BLaER1 treated with 17β-estradiol and CSF1 and Interleukin-3, amounts not matched to agents 10 nM and 100 nM (cell line): Measurements from ENCODE around the gene NUDT11.

Experiments used
- H3K27ac ChIP-seq, 11 experiments: shearing (Covaris generic); formaldehyde crosslinking; 2 replicates each; pipeline ENCODE4 v1.8.1; 2022
- H3K27me3 ChIP-seq, 11 experiments: shearing (Covaris generic); formaldehyde crosslinking; 2 replicates each; pipeline ENCODE4 v1.8.1; 2022
- H3K36me3 ChIP-seq, 11 experiments: shearing (Covaris generic); formaldehyde crosslinking; 2 replicates each; pipeline ENCODE4 v1.8.1; 2022
- H3K4me1 ChIP-seq, 10 experiments: shearing (Covaris generic); formaldehyde crosslinking; 2 replicates each; pipeline ENCODE4 v1.8.1; 2022
- H3K4me2 ChIP-seq, 11 experiments: shearing (Covaris generic); formaldehyde crosslinking; 2 replicates each; pipeline ENCODE4 v1.8.1; 2022
- H3K4me3 ChIP-seq, 10 experiments: shearing (Covaris generic); formaldehyde crosslinking; 2 replicates each; pipeline ENCODE4 v1.8.1; 2022
- H3K9ac ChIP-seq, 11 experiments: shearing (Covaris generic); formaldehyde crosslinking; 2 replicates each; pipeline ENCODE4 v1.8.1; 2022
- H3K9me3 ChIP-seq, 11 experiments: shearing (Covaris generic); formaldehyde crosslinking; replicated peaks in 1 of 11; 2 replicates each; pipeline ENCODE4 v1.8.1; 2022
- H4K20me1 ChIP-seq, 11 experiments: shearing (Covaris generic); formaldehyde crosslinking; 2 replicates each; pipeline ENCODE4 v1.8.1; 2022
- Cebpa-rat ChIP-seq, 11 experiments: shearing (Covaris generic); IDR thresholded peaks; 2 replicates each; pipeline ENCODE4 v1.8.1; 2022

The NUDT11 gene

GRCh38 chrX:51476930-51477329 lies 19.5 kb downstream of the NUDT11 start:
- H3K9ac ChIP-seq = no peak overlapping the region
- no peaks in the 10 kb centered on the region for H3K4me1 ChIP-seq
- no peak overlapping the region for H3K4me3 ChIP-seq
- no peaks in the 10 kb centered on the region for H3K36me3 ChIP-seq
- no peak for TF ChIP-seq Cebpa-rat (IDR thresholded peaks at IDR 0.05)
- H3K4me2 ChIP-seq = no peak overlapping the region
- peaks cover 14 to 40% (median 25%) of the 10 kb centered on the region in 11 experiments for H3K9me3 ChIP-seq
- H3K27me3 ChIP-seq = peaks cover 88 to 100% (median 98%) of the 10 kb centered on the region in 11 experiments
- no peaks in the 10 kb centered on the region for H4K20me1 ChIP-seq
- no peak overlapping the region for H3K27ac ChIP-seq

- Histone ChIP-seq H3K4me2 (no peak overlapping the region), H3K27me3 (peaks cover 63 to 76% (median 69%) of the 10 kb centered on the region in 11 experiments)
- no peak for TF ChIP-seq Cebpa-rat (IDR thresholded peaks at IDR 0.05)
Measured at GRCh38 chrX:51463322-51463721, 33.1 kb downstream of the NUDT11 start.

GRCh38 chrX:51461053-51462044 lies 35.0 kb downstream of the NUDT11 start:
- Histone ChIP-seq H3K4me2 (no peak overlapping the region), H4K20me1 (peaks cover 0 to 8% (median 0%) of the 10 kb centered on the region in 11 experiments; a peak in 5 of 22 replicates), H3K9ac (no peak overlapping the region), H3K36me3 (no peaks in the 10 kb centered on the region), H3K4me1 (no peaks in the 10 kb centered on the region), H3K9me3 (no peaks in the 10 kb centered on the region), H3K27ac (no peak overlapping the region), H3K4me3 (no peak overlapping the region), H3K27me3 (peaks cover 70 to 79% (median 74%) of the 10 kb centered on the region in 11 experiments)
- no peak for TF ChIP-seq Cebpa-rat (IDR thresholded peaks at IDR 0.05)

More at GRCh38 chrX:51463322-51463721, 33.1 kb downstream of the NUDT11 start:
- Histone ChIP-seq H3K4me1 (no peaks in the 10 kb centered on the region), H3K36me3 (no peaks in the 10 kb centered on the region), H3K27ac (no peak overlapping the region), H3K9me3 (no peaks in the 10 kb centered on the region), H3K9ac (no peak overlapping the region), H3K4me3 (no peak overlapping the region), H4K20me1 (peaks cover 0 to 6% (median 0%) of the 10 kb centered on the region in 11 experiments; a peak in 3 of 22 replicates)

GRCh38 chrX:51459125-51459524 lies 37.3 kb downstream of the NUDT11 start:
- no peak overlapping the region for H3K4me3 ChIP-seq
- TF ChIP-seq Cebpa-rat (IDR thresholded peaks at IDR 0.05) = no peak
- H3K4me2 ChIP-seq = no peak overlapping the region
- H3K4me1 ChIP-seq = no peaks in the 10 kb centered on the region
- H3K36me3 ChIP-seq = no peaks in the 10 kb centered on the region
- H3K27ac ChIP-seq = no peak overlapping the region
- H3K27me3 ChIP-seq = peaks cover 66 to 79% (median 75%) of the 10 kb centered on the region in 11 experiments
- peaks cover 0 to 8% (median 0%) of the 10 kb centered on the region in 11 experiments; a peak in 5 of 22 replicates for H4K20me1 ChIP-seq
- no peaks in the 10 kb centered on the region for H3K9me3 ChIP-seq
- H3K9ac ChIP-seq = no peak overlapping the region

DNA sequence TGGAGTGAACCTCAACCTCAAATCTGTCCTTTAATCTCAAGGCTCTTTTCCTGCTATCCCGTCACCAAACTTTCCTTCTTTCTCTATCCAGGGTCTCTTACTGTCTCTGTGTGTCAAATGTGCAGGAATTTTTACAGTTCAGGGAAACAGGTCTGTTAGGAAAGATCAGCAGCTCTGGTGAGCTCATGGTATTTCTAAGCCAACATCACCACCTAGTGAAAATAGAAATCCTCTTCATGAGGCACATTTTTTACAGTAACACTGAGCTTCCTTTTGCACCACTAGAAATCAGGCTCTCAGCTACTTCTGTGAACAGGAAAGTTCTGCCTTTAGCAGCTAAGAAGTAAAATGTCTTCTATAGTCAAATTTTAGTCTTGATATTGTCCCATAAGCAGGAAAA lies 39.6 kb downstream of the NUDT11 start:
- TF ChIP-seq Cebpa-rat (IDR thresholded peaks at IDR 0.05) = no peak
- Histone ChIP-seq H3K4me3 (no peak overlapping the region), H3K36me3 (no peaks in the 10 kb centered on the region), H4K20me1 (peaks cover 0 to 8% (median 0%) of the 10 kb centered on the region in 11 experiments; a peak in 4 of 22 replicates), H3K4me1 (no peaks in the 10 kb centered on the region), H3K9me3 (no peaks in the 10 kb centered on the region), H3K27ac (no peak overlapping the region), H3K4me2 (no peak overlapping the region), H3K9ac (no peak overlapping the region), H3K27me3 (peaks cover 63 to 86% (median 71%) of the 10 kb centered on the region in 11 experiments)

DNA sequence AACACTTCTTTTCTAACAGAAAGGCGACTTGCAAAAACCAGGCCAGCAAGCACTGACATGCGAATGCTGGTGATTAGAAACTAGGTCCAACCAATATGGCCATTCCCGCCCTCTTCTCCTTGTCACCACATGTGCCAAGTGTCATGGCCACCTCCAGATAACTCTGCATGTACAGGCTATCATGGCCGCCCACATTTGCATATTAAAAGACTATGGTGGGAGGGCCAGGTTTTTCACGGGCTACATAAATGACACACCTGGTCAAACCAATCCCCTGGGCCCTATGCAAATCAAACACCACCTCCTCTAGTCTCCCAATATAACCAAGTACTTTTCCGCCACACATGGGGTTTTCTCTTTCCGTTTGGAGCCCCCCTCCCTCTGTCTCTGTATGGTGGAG lies 40.1 kb downstream of the NUDT11 start:
- H3K4me2 ChIP-seq = no peak overlapping the region
- H4K20me1 ChIP-seq = peaks cover 0 to 8% (median 0%) of the 10 kb centered on the region in 11 experiments; a peak in 4 of 22 replicates
- no peaks in the 10 kb centered on the region for H3K9me3 ChIP-seq
- no peak overlapping the region for H3K9ac ChIP-seq
- H3K36me3 ChIP-seq = no peaks in the 10 kb centered on the region
- no peak overlapping the region for H3K4me3 ChIP-seq
- peaks cover 63 to 91% (median 73%) of the 10 kb centered on the region in 11 experiments for H3K27me3 ChIP-seq
- TF ChIP-seq Cebpa-rat (IDR thresholded peaks at IDR 0.05) = no peak
- H3K4me1 ChIP-seq = no peaks in the 10 kb centered on the region
- H3K27ac ChIP-seq = no peak overlapping the region

- peaks cover 0 to 5% (median 0%) of the 10 kb centered on the region in 11 experiments; a peak in 1 of 22 replicates for H3K9me3 ChIP-seq
- TF ChIP-seq Cebpa-rat (IDR thresholded peaks at IDR 0.05) = no peak
- no peak overlapping the region for H3K9ac ChIP-seq
- no peak overlapping the region for H3K27ac ChIP-seq
- H3K4me1 ChIP-seq = no peaks in the 10 kb centered on the region
- no peaks in the 10 kb centered on the region for H3K36me3 ChIP-seq
- H3K4me3 ChIP-seq = no peak overlapping the region
- peaks cover 73 to 100% (median 89%) of the 10 kb centered on the region in 11 experiments for H3K27me3 ChIP-seq
- no peak overlapping the region for H3K4me2 ChIP-seq
- H4K20me1 ChIP-seq = no peaks in the 10 kb centered on the region
Measured at GRCh38 chrX:51440365-51440764, 56.0 kb downstream of the NUDT11 start.
